ENCODE measurements around the gene TNRC6C. TPM values are rescaled to one million over a fixed set of nuclear protein-coding genes. Genes with fewer than 3 reads are reported as not detected.
A peak's percentile ranks its signal among the peaks of the same experiment; 100 is the strongest.

TNRC6C gene
- polyA plus RNA-seq, 3 donors = 0.38 to 0.80 (median 0.46) TPM

DNA sequence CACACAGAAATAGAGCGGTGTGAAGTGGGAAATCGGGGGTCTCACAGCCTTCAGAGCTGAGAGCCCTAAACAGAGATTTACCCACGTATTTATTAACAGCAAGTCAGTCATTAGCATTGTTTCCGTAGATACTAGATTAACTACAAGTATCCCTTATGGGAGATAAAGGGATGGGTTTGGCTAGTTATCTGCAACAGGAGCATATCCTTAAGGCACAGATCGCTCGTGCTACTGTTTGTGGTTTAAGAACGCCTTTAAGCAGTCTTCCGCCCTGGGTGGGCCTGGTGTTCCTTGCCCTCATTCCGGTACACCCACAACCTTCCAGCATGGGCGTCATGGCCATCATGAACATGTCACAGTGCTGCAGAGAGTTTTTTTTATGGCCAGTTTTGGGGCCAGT is 143.0 kb downstream of the TNRC6C start:
- peaks cover 0 to 14% (median 5%) of the 10 kb centered on the region in 7 donors for H3K9me3 Mint-ChIP-seq

DNA sequence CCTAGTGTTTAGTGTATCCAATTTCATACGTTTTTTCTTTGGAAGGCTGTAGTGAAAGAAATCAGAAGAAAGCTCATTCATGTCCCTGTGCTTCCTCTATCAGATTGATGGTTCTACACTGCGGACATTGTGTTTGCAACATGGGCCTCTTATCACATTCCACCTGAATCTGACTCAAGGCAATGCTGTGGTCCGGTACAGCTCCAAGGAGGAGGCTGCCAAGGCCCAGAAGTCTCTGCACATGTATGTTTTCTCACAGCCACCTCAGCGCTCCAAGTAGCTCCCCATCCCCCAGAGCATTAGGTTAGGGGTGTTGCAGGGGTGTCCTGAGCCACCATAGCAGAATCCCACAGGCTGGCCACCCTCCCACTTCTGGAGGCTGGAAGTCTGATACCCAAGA is 144.8 kb downstream of the TNRC6C start:
- Histone ChIP-seq H3K27ac (ENCODE audit: low read depth in 1 of 2, low read length in 2 of 2) (no peak overlapping the region), H3K27me3 (ENCODE audit: control insufficient read depth in 2 of 2, insufficient read depth in 2 of 2, low read length in 2 of 2) (no peaks in the 10 kb centered on the region), H3K4me3 (replicated peaks in 1 of 3; ENCODE audit: low read depth in 2 of 3, low read length in 3 of 3) (no peak overlapping the region), H3K9ac (ENCODE audit: insufficient read depth, low read length, poor library complexity, severe bottlenecking) (no peak overlapping the region), H3K4me1 (ENCODE audit: control insufficient read depth in 1 of 2, insufficient read depth in 2 of 2, low read length in 2 of 2) (no peaks in the 10 kb centered on the region), H4K20me1 (ENCODE audit: insufficient read depth, low read length) (peaks cover 5% of the 10 kb centered on the region), H2AFZ (ENCODE audit: insufficient read depth, low read depth, low read length, poor library complexity, severe bottlenecking) (no peak overlapping the region), H3K79me2 (ENCODE audit: insufficient read depth, low read length) (no peaks in the 10 kb centered on the region), H3K9me3 (replicated peaks in 1 of 2; ENCODE audit: control insufficient read depth in 1 of 2, insufficient read depth in 1 of 2, low read length in 2 of 2) (peaks cover 0 to 8% of the 10 kb centered on the region in 2 donors), H3K4me2 (replicated peaks; ENCODE audit: extremely low read depth, low read length, poor library complexity, severe bottlenecking) (no peak overlapping the region), H3K36me3 (replicated peaks in 1 of 2; ENCODE audit: control insufficient read depth in 1 of 2, insufficient read depth in 2 of 2, low read length in 2 of 2) (peaks cover 22 to 74% of the 10 kb centered on the region in 2 donors)
- H3K36me3 Mint-ChIP-seq = peaks cover 62 to 79% of the 10 kb centered on the region in 2 donors
- peaks cover 0 to 14% (median 5%) of the 10 kb centered on the region in 7 donors for H3K9me3 Mint-ChIP-seq
- 100% methylated on average over 1 of the region's 4 CpGs for WGBS (ENCODE audit: insufficient coverage)
- DNase-seq = no peak
- H3K4me3 Mint-ChIP-seq = no peak overlapping the region
- no peaks in the 10 kb centered on the region for H3K4me1 Mint-ChIP-seq
- intact Hi-C loops (cut with micrococcal nuclease) = loop anchor here in 1 of 2 donors (5.0 kb wide), 1 partner anchor 129 kb away; the partner anchor contains the start of gene TMEM235
- TF ChIP-seq, protein P1, sequence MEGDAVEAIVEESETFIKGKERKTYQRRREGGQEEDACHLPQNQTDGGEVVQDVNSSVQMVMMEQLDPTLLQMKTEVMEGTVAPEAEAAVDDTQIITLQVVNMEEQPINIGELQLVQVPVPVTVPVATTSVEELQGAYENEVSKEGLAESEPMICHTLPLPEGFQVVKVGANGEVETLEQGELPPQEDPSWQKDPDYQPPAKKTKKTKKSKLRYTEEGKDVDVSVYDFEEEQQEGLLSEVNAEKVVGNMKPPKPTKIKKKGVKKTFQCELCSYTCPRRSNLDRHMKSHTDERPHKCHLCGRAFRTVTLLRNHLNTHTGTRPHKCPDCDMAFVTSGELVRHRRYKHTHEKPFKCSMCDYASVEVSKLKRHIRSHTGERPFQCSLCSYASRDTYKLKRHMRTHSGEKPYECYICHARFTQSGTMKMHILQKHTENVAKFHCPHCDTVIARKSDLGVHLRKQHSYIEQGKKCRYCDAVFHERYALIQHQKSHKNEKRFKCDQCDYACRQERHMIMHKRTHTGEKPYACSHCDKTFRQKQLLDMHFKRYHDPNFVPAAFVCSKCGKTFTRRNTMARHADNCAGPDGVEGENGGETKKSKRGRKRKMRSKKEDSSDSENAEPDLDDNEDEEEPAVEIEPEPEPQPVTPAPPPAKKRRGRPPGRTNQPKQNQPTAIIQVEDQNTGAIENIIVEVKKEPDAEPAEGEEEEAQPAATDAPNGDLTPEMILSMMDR (IDR thresholded peaks at IDR 0.05) = no peak
- H3K27ac Mint-ChIP-seq = peak overlapping the region in 1 of 7 donors; percentile 6
- no peaks in the 10 kb centered on the region for H3K27me3 Mint-ChIP-seq (ENCODE audit: low read depth in 3 of 3)

More for the DNA sequence above, 143.0 kb downstream of the TNRC6C start:
- TF ChIP-seq, protein P1 (IDR thresholded peaks at IDR 0.05) = no peak
- H3K36me3 Mint-ChIP-seq = peaks cover 65 to 74% of the 10 kb centered on the region in 2 donors
- H3K4me2 ChIP-seq (replicated peaks; ENCODE audit: extremely low read depth, low read length, poor library complexity, severe bottlenecking) = no peak overlapping the region
- H3K9me3 ChIP-seq (replicated peaks in 1 of 2; ENCODE audit: control insufficient read depth in 1 of 2, insufficient read depth in 1 of 2, low read length in 2 of 2) = peaks cover 0 to 8% of the 10 kb centered on the region in 2 donors
- WGBS (ENCODE audit: insufficient coverage) = 90% methylated on average over 2 of the region's 10 CpGs
- H3K79me2 ChIP-seq (ENCODE audit: insufficient read depth, low read length) = no peaks in the 10 kb centered on the region
- H3K4me1 Mint-ChIP-seq = no peaks in the 10 kb centered on the region
- H3K4me1 ChIP-seq (ENCODE audit: control insufficient read depth in 1 of 2, insufficient read depth in 2 of 2, low read length in 2 of 2) = no peaks in the 10 kb centered on the region
- no peaks in the 10 kb centered on the region for H3K27me3 Mint-ChIP-seq (ENCODE audit: low read depth in 3 of 3)
- no peak overlapping the region for H3K27ac ChIP-seq (ENCODE audit: low read depth in 1 of 2, low read length in 2 of 2)
- no peak overlapping the region for H2AFZ ChIP-seq (ENCODE audit: insufficient read depth, low read depth, low read length, poor library complexity, severe bottlenecking)
- no peaks in the 10 kb centered on the region for H4K20me1 ChIP-seq (ENCODE audit: insufficient read depth, low read length)
- no peak overlapping the region for H3K4me3 Mint-ChIP-seq
- H3K27ac Mint-ChIP-seq = no peak overlapping the region
- no peaks in the 10 kb centered on the region for H3K27me3 ChIP-seq (ENCODE audit: control insufficient read depth in 2 of 2, insufficient read depth in 2 of 2, low read length in 2 of 2)
- no peak for DNase-seq
- no peak overlapping the region for H3K4me3 ChIP-seq (replicated peaks in 1 of 3; ENCODE audit: low read depth in 2 of 3, low read length in 3 of 3)
- intact Hi-C loops (cut with micrococcal nuclease) = loop anchor here in 1 of 2 donors (5.0 kb wide), 1 partner anchor 131 kb away; the partner anchor contains the start of gene TMEM235
- H3K36me3 ChIP-seq (replicated peaks in 1 of 2; ENCODE audit: control insufficient read depth in 1 of 2, insufficient read depth in 2 of 2, low read length in 2 of 2) = peaks cover 29 to 79% of the 10 kb centered on the region in 2 donors
- no peak overlapping the region for H3K9ac ChIP-seq (ENCODE audit: insufficient read depth, low read length, poor library complexity, severe bottlenecking)

All from CD14-positive monocyte (primary cell).